Stimulated activated CD4-positive, alpha-beta T cell treated with anti-CD3 and anti-CD28 coated beads, Interleukin-4, amount 100 ng/mL, for 4 hours (primary cell): ENCODE results near the gene RAB20.
"Not testable (repeated sequence)": the region's sequence is repeated elsewhere in the genome, so short reads cannot be mapped to it uniquely, and the experiment has no call there.

Experiments
- DNase-seq, 2 experiments: peaks; one replicate each; pipeline ENCODE4 v3.0.0-alpha.2; 2020

Gene RAB20

GRCh38 chr13:110561344-110562035 lies at the start of gene RAB20:
RAB20 (minus strand) TSS chr13:110561722; CDS start chr13:110561519, 203 bp downstream.
- DNase-seq: peak; percentile 58 to 64

GRCh38 chr13:110610955-110611595 lies 49.6 kb upstream of the RAB20 start:
- no peak for DNase-seq

- no peak for DNase-seq
These were observed 46.2 kb upstream of the RAB20 start for GRCh38 chr13:110607675-110608224.

- DNase-seq: not testable (repeated sequence)
These were observed 44.8 kb upstream of the RAB20 start for GRCh38 chr13:110606281-110606680.

GRCh38 chr13:110605132-110605531 lies 43.6 kb upstream of the RAB20 start:
- no peak for DNase-seq

- no peak for DNase-seq
These were observed 39.5 kb upstream of the RAB20 start for GRCh38 chr13:110600980-110601379.

- DNase-seq: no peak
These were observed 38.8 kb upstream of the RAB20 start for GRCh38 chr13:110600261-110600819.

- DNase-seq: no peak
These were observed 35.6 kb upstream of the RAB20 start for GRCh38 chr13:110597041-110597689.

GRCh38 chr13:110593430-110594130 lies 32.1 kb upstream of the RAB20 start:
- no peak for DNase-seq

- DNase-seq: no peak
These were observed 31.1 kb upstream of the RAB20 start for GRCh38 chr13:110592665-110593064.

- no peak for DNase-seq
These were observed 29.1 kb upstream of the RAB20 start for GRCh38 chr13:110590577-110590976.

GRCh38 chr13:110589793-110590390 lies 28.4 kb upstream of the RAB20 start:
- DNase-seq: no peak

- DNase-seq: no peak
These were observed 21.8 kb upstream of the RAB20 start for GRCh38 chr13:110583178-110583865.

- DNase-seq: no peak
These were observed 21.0 kb upstream of the RAB20 start for GRCh38 chr13:110582421-110582954.

- DNase-seq: no peak
These were observed 20.1 kb upstream of the RAB20 start for GRCh38 chr13:110581506-110582185.

- DNase-seq: no peak
These were observed 19.3 kb upstream of the RAB20 start for GRCh38 chr13:110580800-110581199.

- DNase-seq: no peak
These were observed 16.8 kb upstream of the RAB20 start for GRCh38 chr13:110578363-110578762.

GRCh38 chr13:110576736-110577476 lies 15.4 kb upstream of the RAB20 start:
- DNase-seq: no peak

GRCh38 chr13:110576070-110576394 lies 14.5 kb upstream of the RAB20 start:
- no peak for DNase-seq
